A549 (cell line): ENCODE measurements around the gene DNAJB7. TPM values are rescaled to one million over a fixed set of nuclear protein-coding genes. Genes with fewer than 3 reads are reported as not detected.

Experiments
- ATAC-seq, 2 experiments: fragments of 200-7000 bp in 1 of 2; fragments of >200 bp in 1 of 2; cut with Nextera tagmentation in 1 of 2; cut with Tn5 transposase in 1 of 2; 3 replicates each; pipeline versions ENCODE4 v1.8.0 to v1.9.1; 2018 to 2020; ENCODE audit warnings: mild to moderate bottlenecking in 1 of 2, moderate library complexity in 1 of 2
- CTCF ChIA-PET: fragments of 300-600 bp; sonication (Branson Sonifier 250); formaldehyde crosslinking; extraction: SDS; loops from one replicate; lab custom pipeline; 2021; ENCODE audit warnings: antibody characterized with exemption, inconsistent platforms; lab: Yijun Ruan, JAX
- POLR2A ChIA-PET: fragments of 350-600 bp; formaldehyde crosslinking; extraction: SDS; loops from one replicate; lab custom pipeline; 2021; ENCODE audit warnings: antibody characterized with exemption, inconsistent platforms; lab: Yijun Ruan, JAX
- DNase-seq, 2 experiments: peaks; one replicate each; pipeline versions ENCODE4 v3.0.0 to v3.0.0-alpha.2; 2011 to 2016; ENCODE audit warnings: low read depth in 1 of 2, low spot score in 1 of 2
- FAIRE-seq: peaks from 2 replicates; lab custom pipeline; 2011; peaks lifted over from hg19 to GRCh38; lab: Jason Lieb, UNC
- H3K27ac ChIP-seq, 2 experiments: fragments of >200 bp; sonication (Bioruptor Twin); formaldehyde crosslinking; 3 replicates each; pipeline ENCODE4 v1.5.1; 2016 to 2017
- H3K4me1 ChIP-seq: fragments of >200 bp; sonication (Bioruptor Twin); formaldehyde crosslinking; 3 replicates; pipeline ENCODE4 v1.6.1; 2016
- H3K4me2 ChIP-seq: fragments of >200 bp; sonication (Bioruptor Twin); formaldehyde crosslinking; 3 replicates; pipeline ENCODE4 v1.6.1; 2016
- H3K4me3 ChIP-seq: fragments of >200 bp; sonication (Bioruptor Twin); formaldehyde crosslinking; 3 replicates; pipeline ENCODE4 v1.5.1; 2016
- H3K9me3 ChIP-seq: fragments of >200 bp; sonication (Bioruptor Twin); formaldehyde crosslinking; 3 replicates; pipeline ENCODE4 v1.6.1; 2016
- BCL3 ChIP-seq: fragments of >200 bp; sonication (Bioruptor Twin); formaldehyde crosslinking; IDR thresholded peaks from 3 replicates; pipeline ENCODE4 v1.6.1; 2016
- CBX8 ChIP-seq: fragments of 200-600 bp; sonication (generic); IDR thresholded peaks from 2 replicates; pipeline ENCODE4 v1.6.1; 2016
- CHD4 ChIP-seq: fragments of 200-600 bp; sonication (generic); IDR thresholded peaks from 2 replicates; pipeline ENCODE4 v1.6.1; 2016; ENCODE audit warnings: antibody characterized with exemption, mild to moderate bottlenecking, borderline replicate concordance
- EHF ChIP-seq: fragments of 250-450 bp; sonication (Bioruptor Pico); IDR thresholded peaks from 2 replicates; pipeline ENCODE4 v1.5.0; 2020; ENCODE audit warnings: mild to moderate bottlenecking
- FOSL2 ChIP-seq, 2 experiments: fragments of 450-650 bp in 1 of 2; fragments of >200 bp in 1 of 2; sonication (Bioruptor Twin) in 1 of 2; formaldehyde crosslinking; IDR thresholded peaks; 2 replicates each; pipeline versions ENCODE4 v1.5.0 to v1.6.1; 2016 to 2020; ENCODE audit warnings: mild to moderate bottlenecking in 1 of 2, moderate library complexity in 1 of 2
- HOXB5 ChIP-seq: fragments of 250-450 bp; sonication (Bioruptor Pico); IDR thresholded peaks from 2 replicates; pipeline ENCODE4 v1.5.0; 2020; ENCODE audit warnings: mild to moderate bottlenecking, moderate library complexity
- JUNB ChIP-seq: fragments of >200 bp; sonication (Bioruptor Twin); formaldehyde crosslinking; IDR thresholded peaks from 2 replicates; pipeline ENCODE4 v1.6.1; 2016
- KDM5A ChIP-seq: fragments of 200-600 bp; sonication (generic); IDR thresholded peaks from 2 replicates; pipeline ENCODE4 v1.6.1; 2016; ENCODE audit warnings: antibody characterized with exemption, mild to moderate bottlenecking
- MAFK ChIP-seq: fragments of 450-650 bp; IDR thresholded peaks from 2 replicates; pipeline ENCODE4 v1.6.1; 2014; ENCODE audit not compliant: partially characterized antibody
- MAX ChIP-seq: IDR thresholded peaks from 2 replicates; pipeline ENCODE4 v1.6.1; 2012
- MYC ChIP-seq: IDR thresholded peaks from 2 replicates; pipeline ENCODE4 v1.6.1; 2012; ENCODE audit warnings: mild to moderate bottlenecking, inconsistent platforms, low read length, improper control_type of control experiment, borderline replicate concordance
- NFE2L2 ChIP-seq: fragments of 150-350 bp; conservative IDR thresholded peaks from 2 replicates; pipeline ENCODE4 v1.6.1; 2014; ENCODE audit warnings: low read length
- PHF8 ChIP-seq: fragments of 200-600 bp; sonication (generic); IDR thresholded peaks from 2 replicates; pipeline ENCODE4 v1.6.1; 2016; ENCODE audit warnings: low read depth, mild to moderate bottlenecking, antibody characterized with exemption, moderate library complexity, borderline replicate concordance
- POLR2AphosphoS2 ChIP-seq: conservative IDR thresholded peaks from 2 replicates; pipeline ENCODE4 v1.6.1; 2012; ENCODE audit warnings: low read length, improper control_type of control experiment, inconsistent platforms
- RAD21 ChIP-seq, 2 experiments: fragments of >200 bp in 1 of 2; sonication (Bioruptor Twin) in 1 of 2; formaldehyde crosslinking in 1 of 2; IDR thresholded peaks in 1 of 2; conservative IDR thresholded peaks in 1 of 2; 2 replicates in 1 of 2; 3 replicates in 1 of 2; pipeline ENCODE4 v1.6.1; 2012 to 2018; ENCODE audit warnings: inconsistent platforms in 1 of 2
- SREBF2 ChIP-seq: fragments of 450-650 bp; IDR thresholded peaks from 2 replicates; pipeline ENCODE4 v1.6.1; 2014; ENCODE audit warnings: mild to moderate bottlenecking, moderate library complexity
- ZFP36 ChIP-seq: fragments of 450-650 bp; IDR thresholded peaks from 2 replicates; pipeline ENCODE4 v1.6.1; 2014; ENCODE audit warnings: borderline replicate concordance; ENCODE audit not compliant: partially characterized antibody
- ZNF302 ChIP-seq: fragments of 250-450 bp; sonication (Bioruptor Pico); IDR thresholded peaks from 2 replicates; pipeline ENCODE4 v1.9.0; 2021; ENCODE audit warnings: inconsistent platforms, mild to moderate bottlenecking, moderate library complexity
- ZSCAN20 ChIP-seq: fragments of 250-450 bp; sonication (Bioruptor Pico); IDR thresholded peaks from 2 replicates; pipeline ENCODE4 v1.8.0; 2022; ENCODE audit warnings: mild to moderate bottlenecking, moderate library complexity
- WGBS: methylation state at CpG from one replicate; pipeline ENCODE4 v1.1.6; 2017; ENCODE audit errors: missing lambda C conversion rate; 5-methylcytosine and 5-hydroxymethylcytosine counted together
- polyA plus RNA-seq, 4 experiments: library from polyadenylated mRNA; depleted of rRNA in 3 of 4; stranded (reverse); fragments of >200 nt; fragmentation: RNase III in 1 of 4; extraction: RNeasy Plus Mini Kit Qiagen cat#74134 plus additional on column Dnase treatment in 1 of 4; gene quantifications; 2 replicates in 3 of 4; 3 replicates in 1 of 4; pipeline ENCODE4 v1.2.3, GENCODE V29; 2011 to 2017
- TF ChIP-seq, protein P1 (sequence below): fragments of 200-600 bp; sonication (generic); IDR thresholded peaks from 2 replicates; pipeline ENCODE4 v1.6.1; 2016; ENCODE audit warnings: antibody characterized with exemption, mild to moderate bottlenecking, moderate library complexity

DNAJB7 gene
- polyA plus RNA-seq, 2 of the 4 experiments (the other 2 are of a cell fraction) = not detected

GRCh38 chr22:40818192-40818746 lies 43.6 kb downstream of the DNAJB7 start:
- Histone ChIP-seq H3K27ac (peak overlapping the region; percentile 92), H3K9me3 (no peaks in the 10 kb centered on the region), H3K4me3 (peak overlapping the region; percentile 93), H3K4me1 (peaks cover 19% of the 10 kb centered on the region; the same call in 2 of the 3 replicates), H3K4me2 (peak overlapping the region; percentile 77)
- ATAC-seq (no peak; a peak in 1 of 6 replicates), FAIRE-seq (no peak), DNase-seq (no peak)
- no peak for TF ChIP-seq CHD4
- no peak for TF ChIP-seq HOXB5
- TF ChIP-seq, protein P1, sequence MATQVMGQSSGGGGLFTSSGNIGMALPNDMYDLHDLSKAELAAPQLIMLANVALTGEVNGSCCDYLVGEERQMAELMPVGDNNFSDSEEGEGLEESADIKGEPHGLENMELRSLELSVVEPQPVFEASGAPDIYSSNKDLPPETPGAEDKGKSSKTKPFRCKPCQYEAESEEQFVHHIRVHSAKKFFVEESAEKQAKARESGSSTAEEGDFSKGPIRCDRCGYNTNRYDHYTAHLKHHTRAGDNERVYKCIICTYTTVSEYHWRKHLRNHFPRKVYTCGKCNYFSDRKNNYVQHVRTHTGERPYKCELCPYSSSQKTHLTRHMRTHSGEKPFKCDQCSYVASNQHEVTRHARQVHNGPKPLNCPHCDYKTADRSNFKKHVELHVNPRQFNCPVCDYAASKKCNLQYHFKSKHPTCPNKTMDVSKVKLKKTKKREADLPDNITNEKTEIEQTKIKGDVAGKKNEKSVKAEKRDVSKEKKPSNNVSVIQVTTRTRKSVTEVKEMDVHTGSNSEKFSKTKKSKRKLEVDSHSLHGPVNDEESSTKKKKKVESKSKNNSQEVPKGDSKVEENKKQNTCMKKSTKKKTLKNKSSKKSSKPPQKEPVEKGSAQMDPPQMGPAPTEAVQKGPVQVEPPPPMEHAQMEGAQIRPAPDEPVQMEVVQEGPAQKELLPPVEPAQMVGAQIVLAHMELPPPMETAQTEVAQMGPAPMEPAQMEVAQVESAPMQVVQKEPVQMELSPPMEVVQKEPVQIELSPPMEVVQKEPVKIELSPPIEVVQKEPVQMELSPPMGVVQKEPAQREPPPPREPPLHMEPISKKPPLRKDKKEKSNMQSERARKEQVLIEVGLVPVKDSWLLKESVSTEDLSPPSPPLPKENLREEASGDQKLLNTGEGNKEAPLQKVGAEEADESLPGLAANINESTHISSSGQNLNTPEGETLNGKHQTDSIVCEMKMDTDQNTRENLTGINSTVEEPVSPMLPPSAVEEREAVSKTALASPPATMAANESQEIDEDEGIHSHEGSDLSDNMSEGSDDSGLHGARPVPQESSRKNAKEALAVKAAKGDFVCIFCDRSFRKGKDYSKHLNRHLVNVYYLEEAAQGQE = no peak
- no peak for TF ChIP-seq FOSL2 (IDR thresholded peaks at IDR 0.05)
- TF ChIP-seq FOSL2 (CRISPR knock-in tag; IDR thresholded peaks at IDR 0.05) = no peak
- no peak for TF ChIP-seq CBX8
- no peak for TF ChIP-seq KDM5A
- no peak for TF ChIP-seq EHF (CRISPR knock-in tag)
- no peak for TF ChIP-seq MAX
- no peak for TF ChIP-seq MYC
- TF ChIP-seq BCL3 = no peak
- no peak for TF ChIP-seq ZFP36
- no peak for TF ChIP-seq ZNF302 (CRISPR knock-in tag)
- no peak for TF ChIP-seq POLR2AphosphoS2
- WGBS = 22% methylated on average over 14 of the region's 14 CpGs
- POLR2A ChIA-PET = interaction anchor here (1.2 to 1.6 kb wide), 2 partner anchors 39 to 166 kb away, joined by 4 to 5 read pairs; partner anchors contain the start of genes ST13 and XPNPEP3
- CTCF ChIA-PET = interaction anchor here (0.7 to 2.3 kb wide), 5 partner anchors 8 to 1729 kb away, joined by 3 to 7 read pairs (median 4); no protein-coding TSS in a partner anchor

DNA sequence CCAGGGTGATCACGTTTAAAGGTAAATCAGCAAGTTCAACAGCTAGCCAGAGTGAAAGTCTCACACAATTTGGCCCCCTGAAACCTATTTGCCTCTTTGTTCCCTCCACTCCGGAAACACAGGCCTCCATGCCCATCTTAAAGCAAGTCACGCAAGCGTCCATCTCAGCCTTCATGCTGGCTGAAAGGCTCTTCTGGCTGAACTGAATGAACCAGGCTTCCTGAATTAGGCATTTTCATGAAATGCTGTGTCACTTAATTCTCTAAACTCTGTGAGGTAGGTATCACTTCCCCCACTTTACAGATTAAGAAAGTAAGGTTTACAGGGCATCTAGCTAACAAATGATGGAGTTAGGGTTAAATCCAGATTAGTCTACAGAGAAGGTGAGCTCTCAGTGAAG lies 44.2 kb downstream of the DNAJB7 start:
- Histone ChIP-seq H3K4me1 (peaks cover 19% of the 10 kb centered on the region; the same call in 2 of the 3 replicates), H3K4me2 (peak overlapping the region; percentile 77), H3K9me3 (no peaks in the 10 kb centered on the region), H3K27ac (no peak overlapping the region; a peak in 1 of 6 replicates), H3K4me3 (peak overlapping the region; percentile 93; the same call in 2 of the 3 replicates)
- no peak for TF ChIP-seq ZSCAN20 (CRISPR knock-in tag)
- no peak for TF ChIP-seq RAD21 (conservative IDR thresholded peaks at IDR 0.05 in 1 of 2, IDR thresholded peaks at IDR 0.05 in 1 of 2)
- TF ChIP-seq NFE2L2 = no peak
- TF ChIP-seq PHF8 = no peak
- no peak for TF ChIP-seq MAFK
- no peak for TF ChIP-seq SREBF2
- no peak for TF ChIP-seq JUNB
- CTCF ChIA-PET = interaction anchor here (1.3 to 2.3 kb wide), 3 partner anchors 8 to 135 kb away, joined by 4 to 7 read pairs (median 6); no protein-coding TSS in a partner anchor
- ATAC-seq (no peak), DNase-seq (no peak), FAIRE-seq (no peak)
- 97% methylated on average over 4 of the region's 4 CpGs for WGBS
- POLR2A ChIA-PET = interaction anchor here (1.6 kb wide), 1 partner anchor 39 kb away, joined by 5 read pairs; the partner anchor contains the start of genes ST13 and XPNPEP3
